ENCODE measurements around the gene DPEP2. TPM values are rescaled to one million over a fixed set of nuclear protein-coding genes. Genes with fewer than 3 reads are reported as not detected.

DPEP2 gene
- total and polyA plus RNA-seq, 10 of the 15 experiments (the other 5 are each of a cell fraction or from before 2014, with no cell fraction given): 0.04 to 4.0 (median 2.1) TPM

DNA sequence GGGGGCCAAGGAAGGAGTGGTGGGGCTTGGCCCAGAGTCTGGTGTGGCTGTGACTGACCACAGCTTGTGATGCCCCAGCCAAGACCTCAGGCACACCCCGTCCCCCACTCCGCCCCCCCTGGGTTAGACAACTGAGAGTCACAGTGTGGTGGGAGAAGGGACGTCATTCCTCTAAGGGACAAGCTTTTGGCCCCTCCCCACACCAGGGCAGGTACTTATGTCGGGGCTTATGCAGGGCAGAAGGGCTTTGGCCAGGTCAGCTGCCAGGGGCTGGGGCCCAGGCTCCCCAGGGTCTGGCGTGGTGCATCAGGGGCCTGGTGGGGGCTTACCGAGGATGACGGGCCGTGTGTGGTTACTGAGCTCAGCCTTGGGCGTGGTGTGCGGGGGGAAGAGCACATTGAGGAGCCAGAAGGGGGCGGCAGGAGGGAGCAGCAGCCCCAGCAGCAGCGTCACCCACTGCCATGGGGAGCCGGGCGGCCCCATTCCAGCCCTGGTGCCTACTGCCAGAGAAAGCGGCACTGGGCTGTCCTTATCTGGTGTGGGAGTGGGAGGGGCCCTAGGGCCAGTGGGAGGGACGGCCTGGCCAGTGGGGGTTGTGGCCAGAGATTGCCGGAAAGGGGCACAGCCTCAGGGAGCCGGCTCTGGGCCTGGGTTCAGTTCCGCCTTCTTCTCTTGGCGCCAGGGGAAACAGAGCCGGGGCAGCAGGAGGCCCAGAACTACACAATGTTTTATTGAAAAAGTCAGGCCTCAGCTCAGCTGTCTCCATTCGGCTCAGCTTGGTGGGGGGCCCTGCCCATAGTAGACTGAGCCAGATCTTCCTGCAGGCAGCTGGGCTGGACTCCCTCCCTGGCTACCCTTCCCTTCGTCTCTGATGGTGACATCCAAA, 55.4 kb downstream of the DPEP2 start, which contains the start of gene LCAT:
TSS of gene LCAT (minus strand) at position 502 of the 886 bp plus-strand sequence. CDS start at position 483, 19 bp downstream.
- Histone ChIP-seq H3K27me3 (replicated peaks in 1 of 2; ENCODE audit: control insufficient read depth in 2 of 2, insufficient read depth in 2 of 2, low read length in 1 of 2) (no peaks in the 10 kb centered on the region), H3K27ac (ENCODE audit: control insufficient read depth, insufficient read depth) (no peak within 1 kb of the TSS), H2AFZ (ENCODE audit: control insufficient read depth, low read depth, low read length) (no peak within 1 kb of the TSS), H4K20me1 (ENCODE audit: control insufficient read depth, insufficient read depth) (no peaks in the 10 kb centered on the region), H3K4me3 (no peak within 1 kb of the TSS), H3K9me3 (replicated peaks; ENCODE audit: control insufficient read depth, insufficient read depth, low read length) (no peaks in the 10 kb centered on the region), H3K4me1 (ENCODE audit: control insufficient read depth, insufficient read depth, low read length) (peaks cover 7% of the 10 kb centered on the region), H3K79me2 (ENCODE audit: control insufficient read depth, insufficient read depth, low read length) (no peaks in the 10 kb centered on the region), H3K36me3 (ENCODE audit: control insufficient read depth in 2 of 2, insufficient read depth in 2 of 2, low read length in 1 of 2) (peaks cover 0 to 12% of the 10 kb centered on the region in 2 experiments; a peak in 3 of 4 replicates), H3K9ac (ENCODE audit: control insufficient read depth, insufficient read depth, low read length) (no peak within 1 kb of the TSS), H3K4me2 (ENCODE audit: control insufficient read depth, insufficient read depth) (no peak within 1 kb of the TSS)
- ChIA-PET POLR2A (interaction anchor here (1.1 kb wide), 1 partner anchor 8 kb away, joined by 3 read pairs; no protein-coding TSS in a partner anchor), CTCF (interaction anchor here (0.8 to 1.7 kb wide), 3 partner anchors 20 to 127 kb away, joined by 3 to 5 read pairs (median 4); no protein-coding TSS in a partner anchor), SMC1A (ENCODE audit: uncharacterized antibody, unreplicated experiment) (no interaction called here), RAD21 (ENCODE audit: unreplicated experiment) (no interaction called here)
- in situ Hi-C loops (cut with MboI): no loop called here
- BruUV-seq (replicated peaks): no TSS peak
- FAIRE-seq: no peak
- no peak for ATAC-seq
- DNase-seq (ENCODE audit: low read depth, low spot score): no peak
- 83% methylated on average over 23 of the region's 23 CpGs for WGBS (ENCODE audit: insufficient coverage, insufficient replicate concordance, low lambda C conversion rate, missing lambda C conversion rate)
- TF ChIP-seq STAT1 (conservative IDR thresholded peaks at IDR 0.05): no peak
- no peak for TF ChIP-seq CHD1 (IDR thresholded peaks at IDR 0.05; ENCODE audit: low read depth, low read length)
- no peak for TF ChIP-seq CEBPB (IDR thresholded peaks at IDR 0.05; ENCODE audit: borderline replicate concordance in 1 of 2, low read depth in 2 of 2, low read length in 2 of 2)
- TF ChIP-seq HDGF (IDR thresholded peaks at IDR 0.05): no peak
- no peak for TF ChIP-seq FOS (IDR thresholded peaks at IDR 0.05; ENCODE audit: borderline replicate concordance, extremely low read depth, insufficient read length)
- no peak for TF ChIP-seq YY1 (IDR thresholded peaks at IDR 0.05; ENCODE audit: low read depth, low read length)
- TF ChIP-seq YBX1 (IDR thresholded peaks at IDR 0.05): no peak
- TF ChIP-seq ZNF24 (IDR thresholded peaks at IDR 0.05): no peak
- no peak for TF ChIP-seq NR2F1 (conservative IDR thresholded peaks at IDR 0.05)
- TF ChIP-seq ZZZ3 (IDR thresholded peaks at IDR 0.05; ENCODE audit: control insufficient read depth, insufficient read length, low read depth): no peak
- TF ChIP-seq SP1 (IDR thresholded peaks at IDR 0.05; ENCODE audit: low read depth, low read length): no peak
- intact Hi-C loops (cut with micrococcal nuclease; ENCODE audit: unreplicated experiment): no loop called here

Data from GM12878 (cell line).